Activated B cell treated with CpG ODN at 0.5 μM for 24 hours (primary cell): ENCODE data around the gene MAT1A. TPM values are rescaled to one million over a fixed set of nuclear protein-coding genes. Genes with fewer than 3 reads are reported as not detected.

ENCODE experiments used
- ATAC-seq: fragments of 200-7000 bp; cut with Tn5 transposase; one replicate; pipeline ENCODE4 v1.10.0; 2021; ENCODE audit warnings: low read depth, mild to moderate bottlenecking, moderate library complexity
- CTCF ChIA-PET: fragments of 350-600 bp; sonication (Branson Sonifier 250); formaldehyde crosslinking; loops from one replicate; lab custom pipeline; 2021; ENCODE audit warnings: antibody characterized with exemption; lab: Charles Lee
- POLR2A ChIA-PET: fragments of 350-600 bp; sonication (Branson Sonifier 250); formaldehyde crosslinking; loops from one replicate; lab custom pipeline; 2021; ENCODE audit warnings: antibody characterized with exemption; lab: Charles Lee
- DNase-seq: peaks from one replicate; pipeline ENCODE4 v3.0.0; 2022
- H3K27ac Mint-ChIP-seq: one replicate; pipeline ENCODE4 v1.8.0; 2020; ENCODE audit warnings: mixed read lengths
- H3K27me3 Mint-ChIP-seq: one replicate; pipeline ENCODE4 v1.8.0; 2021; ENCODE audit warnings: mixed read lengths
- H3K36me3 Mint-ChIP-seq: one replicate; pipeline ENCODE4 v1.8.0; 2021; ENCODE audit warnings: low read depth, mixed read lengths
- H3K4me1 Mint-ChIP-seq: one replicate; pipeline ENCODE4 v1.8.0; 2021; ENCODE audit warnings: mixed read lengths
- H3K4me3 Mint-ChIP-seq: one replicate; pipeline ENCODE4 v1.8.0; 2020; ENCODE audit warnings: mild to moderate bottlenecking, mixed read lengths
- H3K9me3 Mint-ChIP-seq: one replicate; pipeline ENCODE4 v1.8.0; 2020; ENCODE audit warnings: mixed read lengths
- CTCF ChIP-seq: fragments of 200-600 bp; IDR thresholded peaks from one replicate; pipeline ENCODE4 v1.8.0; 2022; ENCODE audit warnings: antibody characterized with exemption, mild to moderate bottlenecking
- intact Hi-C: fragments of 100-400 bp; cut with micrococcal nuclease; formaldehyde crosslinking; loops from one replicate; pipeline ENCODE4 v1.15.1; 2024
- total RNA-seq: library from RNA; stranded (reverse); gene quantifications from 2 replicates; pipeline ENCODE4 v1.2.3, GENCODE V29; 2022

Gene MAT1A
- total RNA-seq, 1 donor from 2014 or later, result not detected

- CTCF ChIA-PET, result no interaction called here
- Mint-ChIP-seq H3K9me3 (no peaks in the 10 kb centered on the region), H3K4me1 (no peaks in the 10 kb centered on the region), H3K27ac (no peak overlapping the region), H3K4me3 (no peak overlapping the region), H3K27me3 (no peaks in the 10 kb centered on the region), H3K36me3 (no peaks in the 10 kb centered on the region)
- POLR2A ChIA-PET, result no interaction called here
- TF ChIP-seq CTCF, result no peak
- intact Hi-C loops, result no loop called here
- DNase-seq (no peak), ATAC-seq (no peak)
Observed at GRCh38 chr10:80278480-80278879, 11.0 kb downstream of the MAT1A start.

GRCh38 chr10:80277567-80278250, 11.7 kb downstream of the MAT1A start:
- no peak for ATAC-seq
- POLR2A ChIA-PET, result no interaction called here
- CTCF ChIA-PET, result no interaction called here
- Mint-ChIP-seq H3K9me3 (no peaks in the 10 kb centered on the region), H3K4me1 (no peaks in the 10 kb centered on the region), H3K27me3 (peaks cover 1% of the 10 kb centered on the region), H3K36me3 (no peaks in the 10 kb centered on the region), H3K27ac (no peak overlapping the region), H3K4me3 (no peak overlapping the region)
- TF ChIP-seq CTCF, result no peak
- intact Hi-C loops, result no loop called here
- DNase-seq, result no peak

GRCh38 chr10:80277016-80277415, 12.4 kb downstream of the MAT1A start:
- TF ChIP-seq CTCF, result no peak
- POLR2A ChIA-PET, result interaction anchor here (0.5 kb wide), 1 partner anchor 69 kb away, joined by 3 read pairs; no protein-coding TSS in a partner anchor
- Mint-ChIP-seq H3K9me3 (no peaks in the 10 kb centered on the region), H3K4me3 (no peak overlapping the region), H3K36me3 (no peaks in the 10 kb centered on the region), H3K27me3 (peaks cover 3% of the 10 kb centered on the region), H3K27ac (no peak overlapping the region), H3K4me1 (no peaks in the 10 kb centered on the region)
- CTCF ChIA-PET, result no interaction called here
- ATAC-seq (no peak), DNase-seq (no peak)
- intact Hi-C loops, result no loop called here

GRCh38 chr10:80276335-80276734, 13.1 kb downstream of the MAT1A start:
- H3K4me3 Mint-ChIP-seq, result no peak overlapping the region
- CTCF ChIA-PET, result no interaction called here

GRCh38 chr10:80275756-80276155, 13.7 kb downstream of the MAT1A start:
- H3K4me1 Mint-ChIP-seq, result no peaks in the 10 kb centered on the region
- H3K27ac Mint-ChIP-seq, result no peak overlapping the region
- DNase-seq, result no peak
- peaks cover 8% of the 10 kb centered on the region for H3K27me3 Mint-ChIP-seq
- no peak for ATAC-seq
- CTCF ChIA-PET, result no interaction called here
- H3K9me3 Mint-ChIP-seq, result no peaks in the 10 kb centered on the region
- intact Hi-C loops, result no loop called here
- H3K36me3 Mint-ChIP-seq, result no peaks in the 10 kb centered on the region
- no peak for TF ChIP-seq CTCF
- POLR2A ChIA-PET, result no interaction called here
- no peak overlapping the region for H3K4me3 Mint-ChIP-seq

More at GRCh38 chr10:80276335-80276734, 13.1 kb downstream of the MAT1A start:
- no peak for TF ChIP-seq CTCF
- H3K36me3 Mint-ChIP-seq, result no peaks in the 10 kb centered on the region
- POLR2A ChIA-PET, result interaction anchor here (0.5 kb wide), 1 partner anchor 69 kb away, joined by 3 read pairs; no protein-coding TSS in a partner anchor
- ATAC-seq (no peak), DNase-seq (no peak)
- no peaks in the 10 kb centered on the region for H3K9me3 Mint-ChIP-seq
- peaks cover 3% of the 10 kb centered on the region for H3K27me3 Mint-ChIP-seq
- H3K27ac Mint-ChIP-seq, result no peak overlapping the region
- H3K4me1 Mint-ChIP-seq, result no peaks in the 10 kb centered on the region
- intact Hi-C loops, result no loop called here
